Activated naive CD4-positive, alpha-beta T cell treated with anti-CD3 and anti-CD28 coated beads for 36 hours (primary cell): ENCODE data around the gene CAPN3. TPM values are rescaled to one million over a fixed set of nuclear protein-coding genes. Genes with fewer than 3 reads are reported as not detected.
"Not testable (repeated sequence)": the region's sequence is repeated elsewhere in the genome, so short reads cannot be mapped to it uniquely, and the experiment has no call there.

Experiments
- CTCF ChIA-PET: fragments of 350-600 bp; sonication (Branson Sonifier 250); formaldehyde crosslinking; loops from one replicate; lab custom pipeline; 2021; ENCODE audit warnings: antibody characterized with exemption; lab: Charles Lee
- DNase-seq: peaks from one replicate; pipeline ENCODE4 v3.0.0-alpha.2; 2020
- H3K27ac Mint-ChIP-seq: one replicate; pipeline ENCODE4 v1.8.0; 2021; ENCODE audit warnings: mild to moderate bottlenecking, mixed read lengths
- H3K27me3 Mint-ChIP-seq: one replicate; pipeline ENCODE4 v1.8.0; 2021; ENCODE audit warnings: low read depth, mixed read lengths
- H3K36me3 Mint-ChIP-seq: one replicate; pipeline ENCODE4 v1.8.0; 2021; ENCODE audit warnings: low read depth, mixed read lengths
- H3K4me1 Mint-ChIP-seq: one replicate; pipeline ENCODE4 v1.8.0; 2021; ENCODE audit warnings: low read depth, mixed read lengths
- H3K4me3 Mint-ChIP-seq: one replicate; pipeline ENCODE4 v1.8.0; 2021; ENCODE audit warnings: mild to moderate bottlenecking, moderate library complexity, mixed read lengths
- H3K9me3 Mint-ChIP-seq: one replicate; pipeline ENCODE4 v1.8.0; 2021; ENCODE audit warnings: mixed read lengths
- intact Hi-C: fragments of 100-400 bp; cut with micrococcal nuclease; formaldehyde crosslinking; loops from one replicate; pipeline ENCODE4 v1.15.1; 2023
- total RNA-seq, 2 experiments: library from RNA; stranded (reverse); gene quantifications; one replicate each; pipeline ENCODE4 v1.2.3, GENCODE V29; 2021

CAPN3 gene
- total RNA-seq, 2 experiments from 2014 or later, result 0.83 to 1.5 TPM

GRCh38 chr15:42337104-42337503 is 22.2 kb upstream of the CAPN3 start:
- H3K4me1 Mint-ChIP-seq, H3K4me3 Mint-ChIP-seq, H3K27ac Mint-ChIP-seq, DNase-seq, intact Hi-C loops, CTCF ChIA-PET, H3K27me3 Mint-ChIP-seq: not testable (repeated sequence)
- peaks cover 11% of the 10 kb centered on the region for H3K9me3 Mint-ChIP-seq
- H3K36me3 Mint-ChIP-seq, result peaks cover 22% of the 10 kb centered on the region

GRCh38 chr15:42338500-42338899 is 20.8 kb upstream of the CAPN3 start:
- Mint-ChIP-seq H3K4me1 (no peaks in the 10 kb centered on the region), H3K36me3 (peaks cover 18% of the 10 kb centered on the region), H3K27me3 (no peaks in the 10 kb centered on the region), H3K27ac (no peak overlapping the region), H3K9me3 (peaks cover 11% of the 10 kb centered on the region), H3K4me3 (no peak overlapping the region)
- intact Hi-C loops, result no loop called here
- CTCF ChIA-PET, result no interaction called here
- DNase-seq, result no peak

DNA sequence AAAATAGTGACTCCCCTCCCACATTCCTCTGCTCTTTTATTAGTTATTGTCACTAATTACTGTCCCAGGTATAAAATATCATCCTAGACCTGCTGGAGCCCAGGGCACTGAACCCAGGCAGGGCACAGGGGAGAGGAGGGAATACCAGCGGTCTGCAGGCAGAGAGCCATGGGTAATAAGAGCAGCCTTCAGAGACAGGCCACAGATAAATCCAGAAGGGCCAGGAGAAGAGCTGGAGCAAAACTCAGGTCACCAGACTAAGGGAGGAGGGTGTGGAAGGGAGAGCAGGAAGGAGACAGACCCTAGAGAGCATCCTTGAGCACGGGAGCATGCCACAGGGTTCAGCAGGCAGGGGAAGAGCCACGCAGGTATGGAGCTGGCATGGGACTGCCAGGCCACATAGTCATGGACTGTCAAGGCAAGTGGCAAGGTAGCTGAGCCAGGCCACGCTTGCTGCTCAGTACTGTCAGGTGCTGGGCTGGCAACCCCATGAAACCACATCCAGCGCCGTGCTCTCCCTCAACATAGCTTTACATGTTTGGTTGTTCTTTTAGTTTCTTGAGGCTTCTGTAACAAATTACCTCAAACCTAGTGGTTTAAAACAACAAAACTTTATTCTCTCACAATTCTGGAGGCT is 15.6 kb upstream of the CAPN3 start:
- Mint-ChIP-seq H3K36me3 (peaks cover 3% of the 10 kb centered on the region), H3K27me3 (no peaks in the 10 kb centered on the region), H3K4me1 (no peaks in the 10 kb centered on the region), H3K4me3 (no peak overlapping the region), H3K27ac (no peak overlapping the region), H3K9me3 (no peaks in the 10 kb centered on the region)
- no peak for DNase-seq
- intact Hi-C loops, result no loop called here
- CTCF ChIA-PET, result no interaction called here

- H3K36me3 Mint-ChIP-seq, result peaks cover 6% of the 10 kb centered on the region
- intact Hi-C loops, result no loop called here
These were observed 14.5 kb upstream of the CAPN3 start for GRCh38 chr15:42344763-42345162.

GRCh38 chr15:42345504-42345903 is 13.8 kb upstream of the CAPN3 start:
- H3K36me3 Mint-ChIP-seq, result peaks cover 5% of the 10 kb centered on the region
- no peaks in the 10 kb centered on the region for H3K9me3 Mint-ChIP-seq
- H3K4me3 Mint-ChIP-seq, result no peak overlapping the region
- no peaks in the 10 kb centered on the region for H3K27me3 Mint-ChIP-seq
- no peak for DNase-seq
- no peaks in the 10 kb centered on the region for H3K4me1 Mint-ChIP-seq
- intact Hi-C loops, result no loop called here
- H3K27ac Mint-ChIP-seq, result no peak overlapping the region
- CTCF ChIA-PET, result no interaction called here

More at GRCh38 chr15:42344763-42345162, 14.5 kb upstream of the CAPN3 start:
- no peaks in the 10 kb centered on the region for H3K27me3 Mint-ChIP-seq
- no peaks in the 10 kb centered on the region for H3K4me1 Mint-ChIP-seq
- CTCF ChIA-PET, result no interaction called here
- H3K27ac Mint-ChIP-seq, result no peak overlapping the region
- DNase-seq, result no peak
- no peak overlapping the region for H3K4me3 Mint-ChIP-seq
- no peaks in the 10 kb centered on the region for H3K9me3 Mint-ChIP-seq

DNA sequence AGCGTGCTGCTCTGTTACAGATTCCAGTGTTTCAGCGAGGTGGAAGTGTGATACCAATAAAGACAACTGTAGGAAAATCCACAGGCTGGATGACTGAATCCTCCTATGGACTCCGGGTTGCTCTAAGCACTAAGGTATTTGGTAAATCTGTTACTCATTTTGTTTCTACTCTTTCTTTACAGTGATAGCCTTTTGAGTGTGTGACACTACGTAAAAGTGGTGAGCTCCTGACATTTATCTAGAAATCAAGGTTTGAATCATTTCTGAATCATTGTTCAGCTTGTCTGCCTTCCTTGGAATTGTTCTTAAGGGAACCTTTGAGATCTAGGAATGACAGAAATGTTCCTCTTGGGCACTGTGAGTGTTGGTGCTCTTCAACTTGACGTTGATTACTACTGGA is 11.2 kb upstream of the CAPN3 start:
- Mint-ChIP-seq H3K4me1 (no peaks in the 10 kb centered on the region), H3K27ac (no peak overlapping the region), H3K27me3 (no peaks in the 10 kb centered on the region), H3K4me3 (no peak overlapping the region), H3K36me3 (peaks cover 13% of the 10 kb centered on the region), H3K9me3 (no peaks in the 10 kb centered on the region)
- intact Hi-C loops, result no loop called here
- CTCF ChIA-PET, result interaction anchor here (0.6 kb wide), 1 partner anchor 94 kb away, joined by 3 read pairs; no protein-coding TSS in a partner anchor
- no peak for DNase-seq

GRCh38 chr15:42349186-42349585 is 10.1 kb upstream of the CAPN3 start:
- H3K27me3 Mint-ChIP-seq, result no peaks in the 10 kb centered on the region
- no peaks in the 10 kb centered on the region for H3K4me1 Mint-ChIP-seq
- no peaks in the 10 kb centered on the region for H3K9me3 Mint-ChIP-seq
- CTCF ChIA-PET, result no interaction called here
- no peak for DNase-seq
- no peak overlapping the region for H3K27ac Mint-ChIP-seq
- H3K4me3 Mint-ChIP-seq, result no peak overlapping the region
- intact Hi-C loops, result no loop called here
- peaks cover 18% of the 10 kb centered on the region for H3K36me3 Mint-ChIP-seq

DNA sequence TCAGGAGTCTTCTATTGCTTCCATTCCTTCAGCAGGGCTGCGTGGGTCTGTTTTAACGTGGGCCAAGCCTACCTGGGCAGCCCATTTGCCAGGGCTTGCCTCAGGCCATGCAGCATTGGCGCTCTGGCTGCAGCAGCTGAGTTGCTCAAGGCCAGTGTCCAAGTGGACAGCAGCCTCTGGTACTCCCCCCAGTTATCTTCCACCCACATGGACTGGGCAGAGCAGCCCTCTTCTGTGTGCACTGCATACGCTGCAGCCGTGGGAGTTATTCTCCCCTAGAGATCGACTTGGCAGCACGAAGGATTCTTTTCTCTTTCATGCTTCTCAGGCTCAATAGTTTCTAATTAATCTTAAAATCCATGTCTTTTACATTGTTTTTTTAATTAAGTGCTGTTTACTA is 6.9 kb upstream of the CAPN3 start:
- Mint-ChIP-seq H3K4me3 (no peak overlapping the region), H3K9me3 (no peaks in the 10 kb centered on the region), H3K27ac (no peak overlapping the region), H3K4me1 (no peaks in the 10 kb centered on the region), H3K36me3 (peaks cover 18% of the 10 kb centered on the region), H3K27me3 (no peaks in the 10 kb centered on the region)
- intact Hi-C loops, result no loop called here
- DNase-seq, result no peak
- CTCF ChIA-PET, result no interaction called here

DNA sequence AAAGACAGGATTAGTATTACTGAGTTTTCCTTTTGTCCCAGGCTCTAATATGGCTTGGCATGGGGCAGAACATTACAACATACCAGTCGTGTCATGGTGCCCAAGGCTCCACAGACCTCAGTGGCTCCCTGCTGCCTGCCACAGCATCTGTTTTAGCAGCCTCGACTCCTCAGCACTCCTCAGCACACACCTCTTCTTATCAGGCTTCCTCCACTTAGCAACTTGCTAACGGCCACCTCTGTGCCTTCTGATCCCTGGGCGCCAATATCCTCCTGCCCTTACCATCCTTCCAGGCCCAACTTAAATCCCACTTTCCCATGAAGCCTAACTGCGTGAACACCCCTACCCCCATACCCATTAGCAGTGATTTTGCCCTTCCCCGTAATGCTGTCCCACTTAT is 6.2 kb upstream of the CAPN3 start:
- peaks cover 18% of the 10 kb centered on the region for H3K36me3 Mint-ChIP-seq
- H3K27ac Mint-ChIP-seq, result no peak overlapping the region
- intact Hi-C loops, result no loop called here
- H3K4me3 Mint-ChIP-seq, result no peak overlapping the region
- no peaks in the 10 kb centered on the region for H3K9me3 Mint-ChIP-seq
- CTCF ChIA-PET, result no interaction called here
- DNase-seq, result no peak
- H3K27me3 Mint-ChIP-seq, result no peaks in the 10 kb centered on the region
- H3K4me1 Mint-ChIP-seq, result no peaks in the 10 kb centered on the region

DNA sequence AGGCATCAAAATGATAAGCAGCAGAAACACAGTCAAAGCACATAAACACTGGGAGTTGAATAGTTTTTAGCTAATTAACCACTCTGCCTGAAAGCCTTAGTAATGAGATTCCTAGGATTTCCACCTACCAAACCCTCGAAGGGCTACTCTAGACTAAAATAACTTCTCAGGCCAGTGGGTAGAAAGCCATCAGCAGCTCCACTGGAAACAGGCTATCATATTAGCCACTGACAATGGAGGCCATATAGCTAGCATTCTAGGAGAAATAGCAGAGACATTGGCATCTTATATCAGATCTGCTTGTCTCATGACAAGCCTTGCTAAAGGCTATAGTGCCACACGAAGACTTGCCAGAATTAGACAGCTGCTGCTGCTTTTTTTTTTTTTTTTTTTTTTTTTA is 4.5 kb upstream of the CAPN3 start:
- no peak overlapping the region for H3K4me3 Mint-ChIP-seq
- H3K27me3 Mint-ChIP-seq, result no peaks in the 10 kb centered on the region
- no peaks in the 10 kb centered on the region for H3K4me1 Mint-ChIP-seq
- no peak overlapping the region for H3K27ac Mint-ChIP-seq
- DNase-seq, result no peak
- peaks cover 15% of the 10 kb centered on the region for H3K36me3 Mint-ChIP-seq
- intact Hi-C loops, result no loop called here
- CTCF ChIA-PET, result no interaction called here
- no peaks in the 10 kb centered on the region for H3K9me3 Mint-ChIP-seq

DNA sequence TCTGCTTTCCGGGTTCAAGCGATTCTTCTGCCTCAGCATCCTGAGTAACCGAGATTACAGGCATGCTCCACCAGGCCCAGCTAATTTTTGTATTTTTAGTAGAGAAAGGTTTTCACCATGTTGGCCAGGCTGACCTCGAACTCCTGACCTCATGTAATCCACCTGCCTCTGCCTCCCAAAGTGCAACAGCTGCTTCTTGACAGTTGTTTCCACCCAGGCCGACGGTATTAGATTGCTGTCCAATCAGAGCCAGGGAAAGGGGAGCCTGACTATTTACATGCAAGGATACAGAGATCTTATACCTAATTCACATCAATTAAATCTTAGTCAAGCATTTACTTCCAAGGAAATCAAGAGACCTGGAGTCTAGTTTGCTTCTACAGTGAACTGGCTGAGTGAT is 4.0 kb upstream of the CAPN3 start:
- CTCF ChIA-PET, result no interaction called here
- intact Hi-C loops, result no loop called here
- peaks cover 14% of the 10 kb centered on the region for H3K36me3 Mint-ChIP-seq

DNA sequence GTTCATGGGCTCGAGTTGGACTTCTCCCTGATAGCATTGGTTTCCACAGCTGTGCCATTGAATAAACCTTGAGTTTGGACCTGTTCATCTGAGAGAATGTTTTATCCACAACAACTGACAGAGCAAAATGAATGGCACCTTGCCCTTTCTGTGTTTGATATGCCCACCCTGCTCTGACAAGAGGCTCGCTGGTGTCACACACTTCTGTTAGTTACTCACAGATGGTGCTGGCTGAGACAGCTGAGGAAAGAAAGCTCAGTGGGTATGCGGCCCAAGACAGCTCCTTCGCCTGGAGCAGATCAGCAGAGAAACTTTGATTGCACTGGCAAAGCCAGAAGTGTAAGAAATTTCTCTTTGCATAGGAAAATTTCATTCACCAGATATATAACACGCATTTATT is 2.5 kb upstream of the CAPN3 start:
- Mint-ChIP-seq H3K27ac (no peak overlapping the region), H3K27me3 (no peaks in the 10 kb centered on the region), H3K4me1 (no peaks in the 10 kb centered on the region), H3K9me3 (no peaks in the 10 kb centered on the region), H3K36me3 (peaks cover 11% of the 10 kb centered on the region), H3K4me3 (no peak overlapping the region)
- no peak for DNase-seq
- CTCF ChIA-PET, result no interaction called here
- intact Hi-C loops, result no loop called here

More for the DNA sequence above, 4.0 kb upstream of the CAPN3 start:
- Mint-ChIP-seq H3K27me3 (no peaks in the 10 kb centered on the region), H3K9me3 (no peaks in the 10 kb centered on the region), H3K4me3 (no peak overlapping the region), H3K27ac (no peak overlapping the region), H3K4me1 (no peaks in the 10 kb centered on the region)
- no peak for DNase-seq

DNA sequence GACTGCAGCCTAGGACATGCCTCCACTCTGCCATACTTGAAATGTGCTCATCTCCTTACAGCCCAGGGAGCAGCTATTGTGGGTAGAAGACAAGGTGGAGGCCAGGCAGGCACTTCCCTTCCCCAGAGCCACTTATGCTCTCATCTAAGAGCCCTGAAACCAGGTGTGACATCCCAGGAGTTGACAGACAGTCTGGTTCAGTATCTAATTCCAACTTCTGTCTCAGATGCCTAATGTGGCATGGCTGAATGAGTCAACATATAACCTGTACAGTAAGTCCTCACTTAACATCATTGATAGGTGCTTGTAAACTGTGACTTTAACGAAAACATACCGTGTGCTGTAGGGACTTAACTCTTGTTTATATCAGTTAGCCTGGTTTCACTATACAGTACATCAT is 1.2 kb upstream of the CAPN3 start:
- H3K27me3 Mint-ChIP-seq, result no peaks in the 10 kb centered on the region
- H3K4me1 Mint-ChIP-seq, result no peaks in the 10 kb centered on the region
- intact Hi-C loops, result no loop called here
- CTCF ChIA-PET, result no interaction called here
- DNase-seq, result no peak
- no peak overlapping the region for H3K4me3 Mint-ChIP-seq
- H3K9me3 Mint-ChIP-seq, result no peaks in the 10 kb centered on the region
- H3K36me3 Mint-ChIP-seq, result peaks cover 4% of the 10 kb centered on the region
- H3K27ac Mint-ChIP-seq, result no peak overlapping the region
